Measurements from ENCODE around the gene ASB18. TPM values are rescaled to one million over a fixed set of nuclear protein-coding genes. Genes with fewer than 3 reads are reported as not detected.

The ASB18 gene
- total RNA-seq, 4 donors from 2014 or later: not detected

- ATAC-seq (ENCODE audit: low FRiP score) (no peak), DNase-seq (ENCODE audit: low spot score) (no peak)
- TF ChIP-seq, protein P1, sequence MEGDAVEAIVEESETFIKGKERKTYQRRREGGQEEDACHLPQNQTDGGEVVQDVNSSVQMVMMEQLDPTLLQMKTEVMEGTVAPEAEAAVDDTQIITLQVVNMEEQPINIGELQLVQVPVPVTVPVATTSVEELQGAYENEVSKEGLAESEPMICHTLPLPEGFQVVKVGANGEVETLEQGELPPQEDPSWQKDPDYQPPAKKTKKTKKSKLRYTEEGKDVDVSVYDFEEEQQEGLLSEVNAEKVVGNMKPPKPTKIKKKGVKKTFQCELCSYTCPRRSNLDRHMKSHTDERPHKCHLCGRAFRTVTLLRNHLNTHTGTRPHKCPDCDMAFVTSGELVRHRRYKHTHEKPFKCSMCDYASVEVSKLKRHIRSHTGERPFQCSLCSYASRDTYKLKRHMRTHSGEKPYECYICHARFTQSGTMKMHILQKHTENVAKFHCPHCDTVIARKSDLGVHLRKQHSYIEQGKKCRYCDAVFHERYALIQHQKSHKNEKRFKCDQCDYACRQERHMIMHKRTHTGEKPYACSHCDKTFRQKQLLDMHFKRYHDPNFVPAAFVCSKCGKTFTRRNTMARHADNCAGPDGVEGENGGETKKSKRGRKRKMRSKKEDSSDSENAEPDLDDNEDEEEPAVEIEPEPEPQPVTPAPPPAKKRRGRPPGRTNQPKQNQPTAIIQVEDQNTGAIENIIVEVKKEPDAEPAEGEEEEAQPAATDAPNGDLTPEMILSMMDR (IDR thresholded peaks at IDR 0.05): no peak
Measured at GRCh38 chr2:236209996-236210395, 54.2 kb downstream of the ASB18 start.

GRCh38 chr2:236209535-236209934 lies 54.7 kb downstream of the ASB18 start:
- TF ChIP-seq, protein P1 (IDR thresholded peaks at IDR 0.05): no peak
- DNase-seq (ENCODE audit: low spot score): no peak
- ATAC-seq (ENCODE audit: low FRiP score): no peak

- ATAC-seq (ENCODE audit: low FRiP score): no peak
- no peak for DNase-seq (ENCODE audit: low spot score)
- TF ChIP-seq, protein P1 (IDR thresholded peaks at IDR 0.05): no peak
Measured at GRCh38 chr2:236208019-236208926, 55.9 kb downstream of the ASB18 start.

DNA sequence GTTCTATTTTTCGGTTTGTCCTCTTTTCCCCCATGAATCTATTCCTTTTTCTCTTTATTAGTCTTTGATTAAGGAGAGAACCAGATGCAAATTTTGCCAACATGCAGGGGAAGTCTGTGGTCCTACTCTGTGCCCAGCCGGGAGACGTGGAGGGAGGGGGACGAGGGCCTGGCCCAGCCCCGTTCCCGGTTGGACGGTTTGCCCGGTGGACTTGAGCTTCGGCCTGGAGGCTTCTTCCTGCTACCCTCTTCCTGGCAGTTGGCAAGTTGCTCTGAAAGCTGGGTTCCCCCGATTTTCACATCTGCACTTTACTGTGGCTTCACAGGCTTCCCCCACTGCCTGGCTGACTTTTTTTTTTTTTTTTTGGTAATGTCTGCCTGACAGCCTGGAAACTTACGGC lies 56.7 kb downstream of the ASB18 start:
- DNase-seq (ENCODE audit: low spot score) (no peak), ATAC-seq (ENCODE audit: low FRiP score) (no peak)
- TF ChIP-seq, protein P1 (IDR thresholded peaks at IDR 0.05): no peak

GRCh38 chr2:236205867-236206645 lies 58.1 kb downstream of the ASB18 start:
- ATAC-seq (ENCODE audit: low FRiP score) (no peak), DNase-seq (ENCODE audit: low spot score) (no peak)
- TF ChIP-seq, protein P1 (IDR thresholded peaks at IDR 0.05): no peak

DNA sequence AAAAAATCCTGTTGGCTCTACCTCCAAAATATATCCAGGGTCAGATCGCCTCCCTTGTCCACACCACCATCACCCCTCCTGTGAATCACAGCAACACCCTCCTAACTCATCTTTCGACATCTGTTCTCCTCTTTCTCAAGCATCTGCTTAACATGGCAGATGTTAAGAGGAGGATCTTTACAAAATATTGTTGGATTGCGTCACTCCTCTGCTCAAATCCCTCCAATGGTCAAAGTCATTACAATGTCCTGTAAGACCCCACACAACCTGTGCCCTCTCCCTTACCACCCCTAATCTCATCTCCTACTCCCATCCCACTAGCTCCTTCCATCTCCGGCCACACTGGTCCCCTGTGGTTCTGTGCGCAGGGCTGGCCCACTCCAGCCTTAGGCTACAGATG lies 59.3 kb downstream of the ASB18 start:
- DNase-seq (ENCODE audit: low spot score): no peak
- TF ChIP-seq, protein P1 (IDR thresholded peaks at IDR 0.05): no peak
- ATAC-seq (ENCODE audit: low FRiP score): no peak

All from omental fat pad (tissue), 4 donors.